HCT116 (cell line): ENCODE measurements around the gene LHFPL6. TPM values are rescaled to one million over a fixed set of nuclear protein-coding genes. Genes with fewer than 3 reads are reported as not detected.

ENCODE experiments used
- ATAC-seq: fragments of 200-7000 bp; cut with Tn5 transposase; 2 replicates; pipeline ENCODE4 v1.9.1; 2020; ENCODE audit warnings: mild to moderate bottlenecking, moderate library complexity
- BruUV-seq: library from RNA; stranded (reverse); fragments of 400-500 nt; replicated peaks from 2 replicates; lab custom pipeline; 2021; lab: Mats Ljungman, UMichigan
- CTCF ChIA-PET: fragments of 300-600 bp; sonication (Branson Sonifier 250); formaldehyde crosslinking; loops from one replicate; lab custom pipeline; 2021; ENCODE audit warnings: antibody characterized with exemption; lab: Charles Lee
- POLR2A ChIA-PET: fragments of 300-600, 350-600 bp; sonication (Branson Sonifier 250); formaldehyde crosslinking; loops from one replicate; lab custom pipeline; 2021; ENCODE audit warnings: antibody characterized with exemption; lab: Charles Lee
- RAD21 ChIA-PET, 2 experiments: fragments of 300-600 bp; sonication (Branson Sonifier 250); formaldehyde crosslinking; loops; one replicate each; lab custom pipeline; 2023; ENCODE audit warnings: low total read pairs in 2 of 2; ENCODE audit not compliant: uncharacterized antibody in 2 of 2, unreplicated experiment in 2 of 2, low non-redundant PET in 1 of 2; lab: Charles Lee
- DNase-seq: peaks from one replicate; pipeline ENCODE4 v3.0.0-alpha.2; 2010; ENCODE audit warnings: low read depth, low spot score
- H2AFZ ChIP-seq: fragments of 200-600 bp; shearing (Covaris generic), sonication (generic); 2 replicates; pipeline ENCODE4 v1.6.1; 2017; ENCODE audit warnings: low read depth, mixed run types, mixed read lengths, antibody characterized with exemption, low read length; ENCODE audit not compliant: poor library complexity, severe bottlenecking
- H3K27ac ChIP-seq: 2 replicates; pipeline ENCODE4 v1.5.1; 2012; ENCODE audit warnings: low read depth, low read length
- H3K27me3 ChIP-seq: fragments of 200-600 bp; sonication (generic); 2 replicates; pipeline ENCODE4 v1.6.1; 2016; ENCODE audit warnings: mixed run types, low read length, mixed read lengths; ENCODE audit not compliant: insufficient read depth
- H3K36me3 ChIP-seq, 2 experiments: fragments of 200-500 bp in 1 of 2; fragments of 200-600 bp in 1 of 2; sonication (Bioruptor generic) in 1 of 2; sonication (generic) in 1 of 2; 2 replicates each; pipeline versions ENCODE4 v1.5.1 to v1.6.1; 2014 to 2016; ENCODE audit warnings: low read length in 2 of 2, inconsistent platforms in 1 of 2, mixed read lengths in 1 of 2, mixed run types in 1 of 2; ENCODE audit not compliant: insufficient read depth in 2 of 2, control insufficient read depth in 1 of 2
- H3K4me1 ChIP-seq, 2 experiments: fragments of 200-600 bp in 1 of 2; sonication (generic) in 1 of 2; 2 replicates each; pipeline versions ENCODE4 v1.5.1 to v1.6.1; 2012 to 2017; ENCODE audit warnings: low read length in 2 of 2, inconsistent platforms in 1 of 2, mild to moderate bottlenecking in 1 of 2, mixed read lengths in 1 of 2, mixed run types in 1 of 2, moderate library complexity in 1 of 2; ENCODE audit not compliant: insufficient read depth in 2 of 2, control insufficient read depth in 1 of 2
- H3K4me2 ChIP-seq: fragments of 200-600 bp; sonication (generic); 2 replicates; pipeline ENCODE4 v1.6.1; 2017; ENCODE audit warnings: mixed run types, low read length, mixed read lengths
- H3K4me3 ChIP-seq, 2 experiments: fragments of 200-600 bp in 1 of 2; sonication (generic) in 1 of 2; replicated peaks in 1 of 2; 2 replicates each; pipeline ENCODE4 v1.5.1; 2011 to 2016; ENCODE audit warnings: low read length in 2 of 2, control low read depth in 1 of 2, low read depth in 1 of 2, mild to moderate bottlenecking in 1 of 2, mixed read lengths in 1 of 2, mixed run types in 1 of 2
- H3K79me2 ChIP-seq: fragments of 200-600 bp; sonication (generic); 2 replicates; pipeline ENCODE4 v1.6.1; 2017; ENCODE audit warnings: mild to moderate bottlenecking, mixed run types, low read length, moderate library complexity, mixed read lengths; ENCODE audit not compliant: insufficient read depth
- H3K9ac ChIP-seq: fragments of 200-600 bp; sonication (generic); 2 replicates; pipeline ENCODE4 v1.6.1; 2016; ENCODE audit warnings: low read length, mixed read lengths
- H3K9me2 ChIP-seq: fragments of 200-600 bp; sonication (generic), shearing (Covaris generic); 2 replicates; pipeline ENCODE4 v1.6.1; 2017; ENCODE audit warnings: mixed run types, mild to moderate bottlenecking, moderate library complexity; ENCODE audit not compliant: insufficient read depth
- H3K9me3 ChIP-seq, 2 experiments: fragments of 200-500 bp in 1 of 2; fragments of 200-600 bp in 1 of 2; sonication (Bioruptor generic) in 1 of 2; sonication (generic) in 1 of 2; 2 replicates each; pipeline ENCODE4 v1.6.1; 2014 to 2017; ENCODE audit warnings: low read length in 2 of 2, mixed read lengths in 2 of 2, inconsistent platforms in 1 of 2, low read depth in 1 of 2, mild to moderate bottlenecking in 1 of 2, mixed run types in 1 of 2, moderate library complexity in 1 of 2; ENCODE audit not compliant: control insufficient read depth in 1 of 2, insufficient read depth in 1 of 2
- H4K20me1 ChIP-seq: fragments of 200-600 bp; sonication (generic), shearing (Covaris generic); 2 replicates; pipeline ENCODE4 v1.6.1; 2017; ENCODE audit warnings: mixed run types, mild to moderate bottlenecking, moderate library complexity; ENCODE audit not compliant: insufficient read depth
- CBX3 ChIP-seq: IDR thresholded peaks from 2 replicates; pipeline ENCODE4 v1.6.1; 2012; ENCODE audit warnings: low read depth
- EGR1 ChIP-seq: IDR thresholded peaks from 2 replicates; pipeline ENCODE4 v1.6.1; 2012; ENCODE audit warnings: low read depth
- ELF1 ChIP-seq: IDR thresholded peaks from 2 replicates; pipeline ENCODE4 v1.6.1; 2012; ENCODE audit warnings: low read depth, borderline replicate concordance
- EZH2 ChIP-seq: fragments of 200-600 bp; sonication (generic); IDR thresholded peaks from 2 replicates; pipeline ENCODE4 v1.6.1; 2017; ENCODE audit warnings: antibody characterized with exemption, mixed run types
- EZH2phosphoT487 ChIP-seq: fragments of 200-600 bp; IDR thresholded peaks from 2 replicates; pipeline ENCODE4 v1.6.1; 2018; ENCODE audit warnings: antibody characterized with exemption, borderline replicate concordance
- JUND ChIP-seq: IDR thresholded peaks from 2 replicates; pipeline ENCODE4 v1.6.1; 2012
- POLR2A ChIP-seq: IDR thresholded peaks from 2 replicates; pipeline ENCODE4 v1.7.0; 2011; ENCODE audit warnings: borderline replicate concordance; ENCODE audit not compliant: insufficient read depth, insufficient read length; ENCODE audit errors: extremely low read depth
- POLR2AphosphoS5 ChIP-seq: IDR thresholded peaks from 2 replicates; pipeline ENCODE4 v1.6.1; 2011; ENCODE audit warnings: mild to moderate bottlenecking, low read depth, low read length, moderate library complexity
- RAD21 ChIP-seq: IDR thresholded peaks from 2 replicates; pipeline ENCODE4 v1.6.1; 2012; ENCODE audit warnings: low read depth, mild to moderate bottlenecking
- SIN3A ChIP-seq: IDR thresholded peaks from 2 replicates; pipeline ENCODE4 v1.6.1; 2012; ENCODE audit warnings: low read depth
- SRF ChIP-seq: IDR thresholded peaks from 2 replicates; pipeline ENCODE4 v1.6.1; 2012; ENCODE audit warnings: low read depth
- TCF7L2 ChIP-seq: IDR thresholded peaks from 2 replicates; pipeline ENCODE4 v1.7.0; 2011; ENCODE audit warnings: borderline replicate concordance, inconsistent platforms; ENCODE audit not compliant: insufficient read depth, insufficient read length; ENCODE audit errors: extremely low read depth
- ZFX ChIP-seq: fragments of 450-650 bp; IDR thresholded peaks from 2 replicates; pipeline ENCODE4 v1.6.1; 2017
- ZNF274 ChIP-seq: fragments of 200-500 bp; sonication (Bioruptor generic); IDR thresholded peaks from 2 replicates; pipeline ENCODE4 v1.6.1; 2014; ENCODE audit warnings: mild to moderate bottlenecking, low read depth, low read length, inconsistent platforms
- intact Hi-C: fragments of 100-400 bp; cut with micrococcal nuclease; formaldehyde crosslinking; loops from 2 replicates; pipeline ENCODE4 v1.10.0; 2022
- total RNA-seq: library from RNA; stranded (reverse); gene quantifications from one replicate; pipeline ENCODE4 v1.2.1, GENCODE V29; 2021; ENCODE audit not compliant: unreplicated experiment
- TF ChIP-seq, protein P1 (sequence below): IDR thresholded peaks from 2 replicates; pipeline ENCODE4 v1.6.1; 2012
- TF ChIP-seq, protein P2 (sequence below), 3 experiments: fragments of 200-600 bp in 1 of 3; sonication (generic) in 1 of 3; IDR thresholded peaks in 2 of 3; conservative IDR thresholded peaks in 1 of 3; 2 replicates each; pipeline ENCODE4 v1.5.1; 2012 to 2017; ENCODE audit warnings: low read depth in 2 of 3, low read length in 2 of 3, antibody characterized with exemption in 1 of 3, borderline replicate concordance in 1 of 3, control low read depth in 1 of 3, mild to moderate bottlenecking in 1 of 3, mixed read lengths in 1 of 3, mixed run types in 1 of 3, moderate library complexity in 1 of 3; ENCODE audit not compliant: insufficient read depth in 1 of 3
- TF ChIP-seq, protein P3 (sequence below): IDR thresholded peaks from 2 replicates; pipeline ENCODE4 v1.6.1; 2012; ENCODE audit warnings: low read depth
- TF ChIP-seq, protein P4 (sequence below): IDR thresholded peaks from 2 replicates; pipeline ENCODE4 v1.6.1; 2011; ENCODE audit warnings: mild to moderate bottlenecking, low read length, moderate library complexity; ENCODE audit not compliant: insufficient replicate concordance; ENCODE audit errors: extremely low read depth

Gene LHFPL6
- total RNA-seq, 1 experiment from 2014 or later = 0.22 TPM

DNA sequence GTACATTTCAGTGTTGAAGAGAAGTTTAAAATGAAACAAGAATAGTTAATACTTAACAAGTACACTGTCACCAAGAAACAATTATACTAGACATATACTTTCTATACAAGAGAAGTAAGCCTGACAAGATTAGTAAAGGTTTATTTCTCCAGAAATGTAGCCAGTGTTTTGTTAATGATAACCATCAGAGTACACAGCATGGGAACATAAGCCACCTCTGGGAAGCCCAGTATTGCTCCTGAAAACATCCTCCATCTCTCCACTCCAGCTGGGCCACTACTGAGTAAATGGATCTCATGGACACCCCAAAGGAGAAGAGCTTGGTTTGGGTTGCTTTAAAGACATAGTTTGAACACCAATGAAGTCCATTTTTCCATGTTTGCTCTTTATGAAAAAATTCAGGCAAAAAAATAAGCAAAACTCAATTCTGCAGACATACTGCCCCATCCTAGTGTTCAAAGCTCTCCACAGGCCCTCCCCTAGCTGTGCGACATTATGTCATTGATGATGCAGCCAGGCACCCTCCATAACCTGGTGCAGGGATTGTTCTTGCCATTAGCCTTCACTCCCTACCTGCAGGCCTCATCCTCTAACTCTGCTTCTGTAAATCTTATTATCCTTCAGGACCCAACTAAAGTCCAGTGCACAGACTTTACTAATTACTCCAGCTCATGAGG lies 61.9 kb downstream of the LHFPL6 start:
- Histone ChIP-seq H3K79me2 (no peaks in the 10 kb centered on the region), H3K9me2 (no peaks in the 10 kb centered on the region), H3K27ac (no peak overlapping the region), H3K36me3 (no peaks in the 10 kb centered on the region), H4K20me1 (no peaks in the 10 kb centered on the region), H3K9me3 (no peaks in the 10 kb centered on the region), H3K4me1 (no peaks in the 10 kb centered on the region), H2AFZ (no peak overlapping the region), H3K4me3 (no peak overlapping the region), H3K27me3 (peaks cover 12% of the 10 kb centered on the region; the same call in 1 of the 2 replicates), H3K4me2 (no peak overlapping the region), H3K9ac (no peak overlapping the region)
- intact Hi-C loops = no loop called here
- TF ChIP-seq ELF1 (no peak), ZFX (no peak), SIN3A (no peak), JUND (no peak), POLR2AphosphoS5 (no peak), RAD21 (no peak), EGR1 (no peak), EZH2 (no peak), EZH2phosphoT487 (no peak), SRF (no peak), POLR2A (no peak), CBX3 (no peak), TCF7L2 (no peak), ZNF274 (no peak)
- TF ChIP-seq, protein P1, sequence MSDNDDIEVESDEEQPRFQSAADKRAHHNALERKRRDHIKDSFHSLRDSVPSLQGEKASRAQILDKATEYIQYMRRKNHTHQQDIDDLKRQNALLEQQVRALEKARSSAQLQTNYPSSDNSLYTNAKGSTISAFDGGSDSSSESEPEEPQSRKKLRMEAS = no peak
- TF ChIP-seq, protein P2, sequence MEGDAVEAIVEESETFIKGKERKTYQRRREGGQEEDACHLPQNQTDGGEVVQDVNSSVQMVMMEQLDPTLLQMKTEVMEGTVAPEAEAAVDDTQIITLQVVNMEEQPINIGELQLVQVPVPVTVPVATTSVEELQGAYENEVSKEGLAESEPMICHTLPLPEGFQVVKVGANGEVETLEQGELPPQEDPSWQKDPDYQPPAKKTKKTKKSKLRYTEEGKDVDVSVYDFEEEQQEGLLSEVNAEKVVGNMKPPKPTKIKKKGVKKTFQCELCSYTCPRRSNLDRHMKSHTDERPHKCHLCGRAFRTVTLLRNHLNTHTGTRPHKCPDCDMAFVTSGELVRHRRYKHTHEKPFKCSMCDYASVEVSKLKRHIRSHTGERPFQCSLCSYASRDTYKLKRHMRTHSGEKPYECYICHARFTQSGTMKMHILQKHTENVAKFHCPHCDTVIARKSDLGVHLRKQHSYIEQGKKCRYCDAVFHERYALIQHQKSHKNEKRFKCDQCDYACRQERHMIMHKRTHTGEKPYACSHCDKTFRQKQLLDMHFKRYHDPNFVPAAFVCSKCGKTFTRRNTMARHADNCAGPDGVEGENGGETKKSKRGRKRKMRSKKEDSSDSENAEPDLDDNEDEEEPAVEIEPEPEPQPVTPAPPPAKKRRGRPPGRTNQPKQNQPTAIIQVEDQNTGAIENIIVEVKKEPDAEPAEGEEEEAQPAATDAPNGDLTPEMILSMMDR (IDR thresholded peaks at IDR 0.05 in 2 of 3, conservative IDR thresholded peaks at IDR 0.05 in 1 of 3; ENCODE audit: borderline replicate concordance in 1 of 3, insufficient read depth in 1 of 3, low read depth in 2 of 3, low read length in 2 of 3) = no peak
- TF ChIP-seq, protein P3, sequence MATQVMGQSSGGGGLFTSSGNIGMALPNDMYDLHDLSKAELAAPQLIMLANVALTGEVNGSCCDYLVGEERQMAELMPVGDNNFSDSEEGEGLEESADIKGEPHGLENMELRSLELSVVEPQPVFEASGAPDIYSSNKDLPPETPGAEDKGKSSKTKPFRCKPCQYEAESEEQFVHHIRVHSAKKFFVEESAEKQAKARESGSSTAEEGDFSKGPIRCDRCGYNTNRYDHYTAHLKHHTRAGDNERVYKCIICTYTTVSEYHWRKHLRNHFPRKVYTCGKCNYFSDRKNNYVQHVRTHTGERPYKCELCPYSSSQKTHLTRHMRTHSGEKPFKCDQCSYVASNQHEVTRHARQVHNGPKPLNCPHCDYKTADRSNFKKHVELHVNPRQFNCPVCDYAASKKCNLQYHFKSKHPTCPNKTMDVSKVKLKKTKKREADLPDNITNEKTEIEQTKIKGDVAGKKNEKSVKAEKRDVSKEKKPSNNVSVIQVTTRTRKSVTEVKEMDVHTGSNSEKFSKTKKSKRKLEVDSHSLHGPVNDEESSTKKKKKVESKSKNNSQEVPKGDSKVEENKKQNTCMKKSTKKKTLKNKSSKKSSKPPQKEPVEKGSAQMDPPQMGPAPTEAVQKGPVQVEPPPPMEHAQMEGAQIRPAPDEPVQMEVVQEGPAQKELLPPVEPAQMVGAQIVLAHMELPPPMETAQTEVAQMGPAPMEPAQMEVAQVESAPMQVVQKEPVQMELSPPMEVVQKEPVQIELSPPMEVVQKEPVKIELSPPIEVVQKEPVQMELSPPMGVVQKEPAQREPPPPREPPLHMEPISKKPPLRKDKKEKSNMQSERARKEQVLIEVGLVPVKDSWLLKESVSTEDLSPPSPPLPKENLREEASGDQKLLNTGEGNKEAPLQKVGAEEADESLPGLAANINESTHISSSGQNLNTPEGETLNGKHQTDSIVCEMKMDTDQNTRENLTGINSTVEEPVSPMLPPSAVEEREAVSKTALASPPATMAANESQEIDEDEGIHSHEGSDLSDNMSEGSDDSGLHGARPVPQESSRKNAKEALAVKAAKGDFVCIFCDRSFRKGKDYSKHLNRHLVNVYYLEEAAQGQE = no peak
- TF ChIP-seq, protein P4, sequence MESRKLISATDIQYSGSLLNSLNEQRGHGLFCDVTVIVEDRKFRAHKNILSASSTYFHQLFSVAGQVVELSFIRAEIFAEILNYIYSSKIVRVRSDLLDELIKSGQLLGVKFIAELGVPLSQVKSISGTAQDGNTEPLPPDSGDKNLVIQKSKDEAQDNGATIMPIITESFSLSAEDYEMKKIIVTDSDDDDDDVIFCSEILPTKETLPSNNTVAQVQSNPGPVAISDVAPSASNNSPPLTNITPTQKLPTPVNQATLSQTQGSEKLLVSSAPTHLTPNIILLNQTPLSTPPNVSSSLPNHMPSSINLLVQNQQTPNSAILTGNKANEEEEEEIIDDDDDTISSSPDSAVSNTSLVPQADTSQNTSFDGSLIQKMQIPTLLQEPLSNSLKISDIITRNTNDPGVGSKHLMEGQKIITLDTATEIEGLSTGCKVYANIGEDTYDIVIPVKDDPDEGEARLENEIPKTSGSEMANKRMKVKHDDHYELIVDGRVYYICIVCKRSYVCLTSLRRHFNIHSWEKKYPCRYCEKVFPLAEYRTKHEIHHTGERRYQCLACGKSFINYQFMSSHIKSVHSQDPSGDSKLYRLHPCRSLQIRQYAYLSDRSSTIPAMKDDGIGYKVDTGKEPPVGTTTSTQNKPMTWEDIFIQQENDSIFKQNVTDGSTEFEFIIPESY = no peak
- CTCF ChIA-PET = no interaction called here
- DNase-seq (no peak), ATAC-seq (no peak)
- BruUV-seq = no TSS peak
- RAD21 ChIA-PET = no interaction called here
- POLR2A ChIA-PET = no interaction called here
